SK-N-SH (cell line): ENCODE results near the gene PAX3. TPM values are rescaled to one million over a fixed set of nuclear protein-coding genes. Genes with fewer than 3 reads are reported as not detected.
"Not testable (repeated sequence)": the region's sequence is repeated elsewhere in the genome, so short reads cannot be mapped to it uniquely, and the experiment has no call there.

Experiments
- CTCF ChIA-PET: fragments of 300-600, 350-600 bp; formaldehyde crosslinking; extraction: SDS; loops from one replicate; lab custom pipeline; 2021; lab: Yijun Ruan, JAX
- POLR2A ChIA-PET: fragments of 350-600 bp; sonication (Branson Sonifier 250); formaldehyde crosslinking; extraction: SDS; loops from one replicate; lab custom pipeline; 2020; ENCODE audit warnings: antibody characterized with exemption, inconsistent platforms; lab: Yijun Ruan, JAX
- DNase-seq: peaks from one replicate; pipeline ENCODE4 v3.0.0; 2012
- H2AFZ ChIP-seq: fragments of 200-600 bp; sonication (generic); 2 replicates; pipeline ENCODE4 v1.8.1; 2016; ENCODE audit warnings: antibody characterized with exemption, mild to moderate bottlenecking, low read depth
- H3F3A ChIP-seq: fragments of 200-600 bp; sonication (generic); replicated peaks from 2 replicates; pipeline ENCODE3; 2016; ENCODE audit warnings: antibody characterized with exemption, mild to moderate bottlenecking; ENCODE audit not compliant: insufficient read depth
- H3K27ac ChIP-seq, 2 experiments: fragments of 200-500 bp in 1 of 2; fragments of 200-600 bp in 1 of 2; sonication (Bioruptor generic) in 1 of 2; sonication (generic), shearing (Covaris generic) in 1 of 2; 2 replicates each; pipeline versions ENCODE4 v1.5.1 to v1.6.1; 2014 to 2016; ENCODE audit warnings: low read depth in 2 of 2, inconsistent platforms in 1 of 2, low read length in 1 of 2, mild to moderate bottlenecking in 1 of 2, mixed read lengths in 1 of 2
- H3K27me3 ChIP-seq: fragments of 200-600 bp; sonication (generic), shearing (Covaris generic); 2 replicates; pipeline ENCODE4 v1.6.1; 2016; ENCODE audit warnings: mixed run types; ENCODE audit not compliant: insufficient read depth
- H3K36me3 ChIP-seq, 2 experiments: fragments of 200-500 bp in 1 of 2; fragments of 200-600 bp in 1 of 2; sonication (Bioruptor generic) in 1 of 2; sonication (generic) in 1 of 2; replicated peaks in 1 of 2; 2 replicates each; pipeline versions ENCODE3 to v1.5.1; 2014 to 2016; ENCODE audit warnings: low read length in 1 of 2, mild to moderate bottlenecking in 1 of 2; ENCODE audit not compliant: insufficient read depth in 2 of 2, control insufficient read depth in 1 of 2
- H3K4me1 ChIP-seq, 2 experiments: fragments of 200-500 bp in 1 of 2; fragments of 200-600 bp in 1 of 2; sonication (Bioruptor generic) in 1 of 2; sonication (generic), shearing (Covaris generic) in 1 of 2; 2 replicates each; pipeline versions ENCODE4 v1.5.1 to v1.6.1; 2014 to 2016; ENCODE audit warnings: low read depth in 1 of 2, low read length in 1 of 2, mixed run types in 1 of 2; ENCODE audit not compliant: insufficient read depth in 2 of 2, control insufficient read depth in 1 of 2
- H3K4me2 ChIP-seq: fragments of 200-600 bp; sonication (generic), shearing (Covaris generic); 2 replicates; pipeline ENCODE4 v1.6.1; 2017; ENCODE audit warnings: mixed run types
- H3K4me3 ChIP-seq, 2 experiments: fragments of 200-500 bp in 1 of 2; fragments of 200-600 bp in 1 of 2; sonication (Bioruptor generic) in 1 of 2; sonication (generic), shearing (Covaris generic) in 1 of 2; 2 replicates each; pipeline versions ENCODE4 v1.5.1 to v1.8.1; 2014 to 2016; ENCODE audit warnings: low read depth in 2 of 2, inconsistent platforms in 1 of 2, low read length in 1 of 2, mild to moderate bottlenecking in 1 of 2, mixed read lengths in 1 of 2, moderate library complexity in 1 of 2
- H3K79me2 ChIP-seq: fragments of 200-600 bp; sonication (generic); 2 replicates; pipeline ENCODE4 v1.8.1; 2017; ENCODE audit warnings: mild to moderate bottlenecking; ENCODE audit not compliant: insufficient read depth
- H3K9ac ChIP-seq: fragments of 200-600 bp; sonication (generic); 2 replicates; pipeline ENCODE4 v1.6.1; 2017; ENCODE audit warnings: mixed run types
- H3K9me2 ChIP-seq: fragments of 200-600 bp; sonication (generic); 2 replicates; pipeline ENCODE4 v1.6.1; 2017; ENCODE audit warnings: mixed run types
- H3K9me3 ChIP-seq: fragments of 200-600 bp; sonication (generic); 2 replicates; pipeline ENCODE4 v1.6.1; 2017; ENCODE audit warnings: mixed run types, mild to moderate bottlenecking, moderate library complexity
- H4K20me1 ChIP-seq: fragments of 200-600 bp; sonication (generic); 2 replicates; pipeline ENCODE4 v1.6.1; 2017; ENCODE audit warnings: mild to moderate bottlenecking, mixed run types; ENCODE audit not compliant: insufficient read depth
- EP300 ChIP-seq, 2 experiments: IDR thresholded peaks; 2 replicates each; pipeline versions ENCODE4 v1.4.0 to v1.6.1; 2012; ENCODE audit warnings: borderline replicate concordance in 1 of 2, low read depth in 1 of 2, low read length in 1 of 2
- EZH2phosphoT487 ChIP-seq: fragments of 200-600 bp; sonication (generic); IDR thresholded peaks from 2 replicates; pipeline ENCODE4 v1.6.1; 2017; ENCODE audit warnings: low read depth, mixed run types, mild to moderate bottlenecking, antibody characterized with exemption, moderate library complexity, borderline replicate concordance
- GABPA ChIP-seq: IDR thresholded peaks from 2 replicates; pipeline ENCODE4 v1.4.0; 2012; ENCODE audit warnings: low read depth, mild to moderate bottlenecking
- GATA2 ChIP-seq: sonication (generic); formaldehyde crosslinking; IDR thresholded peaks from 2 replicates; pipeline ENCODE4 v1.5.0; 2020; ENCODE audit warnings: mild to moderate bottlenecking, missing genetic modification reagents
- MEF2A ChIP-seq: IDR thresholded peaks from 2 replicates; pipeline ENCODE4 v1.4.0; 2012; ENCODE audit warnings: low read depth, borderline replicate concordance
- NFIC ChIP-seq: IDR thresholded peaks from 2 replicates; pipeline ENCODE4 v1.4.0; 2012; ENCODE audit warnings: borderline replicate concordance
- NRF1 ChIP-seq: IDR thresholded peaks from 2 replicates; pipeline ENCODE4 v1.6.1; 2012; ENCODE audit warnings: low read depth, mild to moderate bottlenecking, low read length
- RAD21 ChIP-seq: IDR thresholded peaks from 2 replicates; pipeline ENCODE4 v1.6.1; 2012; ENCODE audit warnings: mild to moderate bottlenecking, low read length
- RCOR1 ChIP-seq: fragments of 150-350 bp; IDR thresholded peaks from 2 replicates; pipeline ENCODE4 v1.6.1; 2017; ENCODE audit warnings: antibody characterized with exemption, low read length
- REST ChIP-seq: IDR thresholded peaks from 2 replicates; pipeline ENCODE4 v1.6.1; 2012; ENCODE audit warnings: mild to moderate bottlenecking, low read depth, low read length, moderate library complexity
- RXRA ChIP-seq: IDR thresholded peaks from 2 replicates; pipeline ENCODE4 v1.4.0; 2012; ENCODE audit warnings: low read depth, mild to moderate bottlenecking, borderline replicate concordance
- SIN3A ChIP-seq: IDR thresholded peaks from 2 replicates; pipeline ENCODE4 v1.6.1; 2012; ENCODE audit warnings: low read depth, mild to moderate bottlenecking, low read length, moderate library complexity, borderline replicate concordance
- SMC3 ChIP-seq: IDR thresholded peaks from 2 replicates; pipeline ENCODE4 v1.6.1; 2012; ENCODE audit warnings: low read depth, low read length, improper control_type of control experiment
- TAF1 ChIP-seq: IDR thresholded peaks from 2 replicates; pipeline ENCODE4 v1.6.1; 2012; ENCODE audit warnings: low read depth, mild to moderate bottlenecking, low read length, moderate library complexity, borderline replicate concordance
- TCF12 ChIP-seq: IDR thresholded peaks from 2 replicates; pipeline ENCODE4 v1.4.0; 2012
- USF1 ChIP-seq: IDR thresholded peaks from 2 replicates; pipeline ENCODE4 v1.4.0; 2012; ENCODE audit warnings: low read depth, borderline replicate concordance
- WGBS: methylation state at CpG from one replicate; pipeline ENCODE4 v1.1.6; 2017; ENCODE audit warnings: low lambda C conversion rate; 5-methylcytosine and 5-hydroxymethylcytosine counted together
- polyA plus RNA-seq, 3 experiments: library from polyadenylated mRNA; depleted of rRNA; stranded (reverse); fragments of >200 nt; gene quantifications; 2 replicates each; pipeline ENCODE4 v1.2.3, GENCODE V29; 2012

Gene PAX3
- polyA plus RNA-seq, 1 of the 3 experiments (the other 2 are of a cell fraction): not detected

- TF ChIP-seq GABPA (no peak), EZH2phosphoT487 (no peak), NFIC (no peak)
- Histone ChIP-seq H3K4me2 (no peak overlapping the region), H3K36me3 (no peaks in the 10 kb centered on the region), H3K9ac (no peak overlapping the region), H3K4me3 (no peak overlapping the region), H3K9me3 (no peaks in the 10 kb centered on the region), H3K27me3 (no peaks in the 10 kb centered on the region), H4K20me1 (no peaks in the 10 kb centered on the region), H3K79me2 (no peaks in the 10 kb centered on the region), H3K9me2 (no peaks in the 10 kb centered on the region), H3K27ac (no peak overlapping the region), H3K4me1 (no peaks in the 10 kb centered on the region), H2AFZ (no peak overlapping the region), H3F3A (no peaks in the 10 kb centered on the region)
- POLR2A ChIA-PET: no interaction called here
- 8% methylated on average over 2 of the region's 2 CpGs for WGBS
- CTCF ChIA-PET: no interaction called here
- DNase-seq: no peak
Measured at GRCh38 chr2:222160125-222160524, 138.7 kb downstream of the PAX3 start.

GRCh38 chr2:222159221-222159620 lies 139.6 kb downstream of the PAX3 start:
- ChIA-PET CTCF (no interaction called here), POLR2A (no interaction called here)
- H3K9me2 ChIP-seq: no peaks in the 10 kb centered on the region
- H4K20me1 ChIP-seq: no peaks in the 10 kb centered on the region
- TF ChIP-seq TAF1 (no peak), REST (no peak), SMC3 (no peak), MEF2A (no peak), USF1 (no peak), SIN3A (no peak), NRF1 (no peak), RAD21 (no peak), GATA2 (CRISPR knock-in tag) (no peak), NFIC (no peak), RCOR1 (no peak), RXRA (no peak), EP300 (IDR thresholded peaks at IDR 0.05; ENCODE audit: borderline replicate concordance in 1 of 2, low read depth in 1 of 2, low read length in 1 of 2) (no peak), TCF12 (no peak)
- no peaks in the 10 kb centered on the region for H3K79me2 ChIP-seq
- no peaks in the 10 kb centered on the region for H3K9me3 ChIP-seq
- H3K27me3 ChIP-seq: no peaks in the 10 kb centered on the region
- no peaks in the 10 kb centered on the region for H3K36me3 ChIP-seq
- no peak overlapping the region for H2AFZ ChIP-seq
- no peak overlapping the region for H3K4me3 ChIP-seq
- no peaks in the 10 kb centered on the region for H3K4me1 ChIP-seq
- H3K9ac ChIP-seq: no peak overlapping the region
- no peak for DNase-seq
- 51% methylated on average over 4 of the region's 4 CpGs for WGBS
- no peaks in the 10 kb centered on the region for H3F3A ChIP-seq
- no peak overlapping the region for H3K4me2 ChIP-seq
- H3K27ac ChIP-seq: no peak overlapping the region

GRCh38 chr2:222155003-222155664 lies 143.7 kb downstream of the PAX3 start:
- H2AFZ ChIP-seq, H3F3A ChIP-seq, CTCF ChIA-PET, H4K20me1 ChIP-seq, H3K4me2 ChIP-seq, H3K4me1 ChIP-seq, H3K9ac ChIP-seq, POLR2A ChIA-PET, H3K79me2 ChIP-seq, H3K4me3 ChIP-seq, H3K27me3 ChIP-seq, DNase-seq, H3K9me2 ChIP-seq, H3K9me3 ChIP-seq, H3K27ac ChIP-seq, H3K36me3 ChIP-seq: not testable (repeated sequence)
- WGBS: 33% methylated on average over 11 of the region's 27 CpGs
